ENCODE results near the gene ATG9A. TPM values are rescaled to one million over a fixed set of nuclear protein-coding genes. Genes with fewer than 3 reads are reported as not detected.

Gene ATG9A
- total RNA-seq, 1 experiment from 2014 or later = 52.1 TPM

DNA sequence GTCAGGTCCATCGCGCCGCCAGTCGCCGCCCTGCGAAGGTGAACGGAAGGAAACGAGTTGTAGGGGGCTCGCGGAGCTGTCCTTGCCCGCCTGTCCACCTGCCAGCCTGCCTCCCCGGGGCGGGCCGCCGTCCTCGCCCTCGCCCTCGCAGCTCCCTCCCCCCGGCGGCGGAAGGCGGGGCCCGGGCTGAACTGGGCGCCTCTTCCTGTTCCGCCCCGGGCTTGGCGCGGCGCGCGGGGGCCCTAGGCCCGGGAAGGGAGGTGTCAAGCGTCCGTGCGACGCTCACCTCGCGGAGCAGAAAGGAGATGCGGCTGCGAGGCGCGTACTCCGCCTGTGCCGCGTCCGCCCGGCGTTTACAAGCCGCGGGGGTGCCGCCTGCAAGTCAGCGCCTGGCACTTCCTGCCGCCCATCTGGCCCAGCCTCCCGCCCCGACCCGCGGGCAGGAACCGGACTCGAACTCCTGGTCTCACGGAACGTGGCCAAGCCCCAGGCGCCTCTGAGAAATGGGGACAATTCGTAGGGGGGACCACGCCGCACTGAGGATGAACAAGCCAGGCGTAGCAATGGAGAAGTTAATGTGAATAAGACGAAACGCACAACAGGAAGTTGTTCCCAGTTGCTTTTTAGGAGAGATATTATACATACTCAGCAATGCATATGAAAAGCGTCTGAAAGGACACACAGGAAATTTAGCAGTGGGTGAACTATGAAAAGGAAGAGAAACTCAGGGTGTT is 52.5 kb downstream of the ATG9A start, which contains the start of gene CNPPD1:
TSS of gene CNPPD1 (minus strand) at position 108 of the 734 bp plus-strand sequence. CDS start at position 11, 97 bp downstream.
- TF ChIP-seq, protein P1, sequence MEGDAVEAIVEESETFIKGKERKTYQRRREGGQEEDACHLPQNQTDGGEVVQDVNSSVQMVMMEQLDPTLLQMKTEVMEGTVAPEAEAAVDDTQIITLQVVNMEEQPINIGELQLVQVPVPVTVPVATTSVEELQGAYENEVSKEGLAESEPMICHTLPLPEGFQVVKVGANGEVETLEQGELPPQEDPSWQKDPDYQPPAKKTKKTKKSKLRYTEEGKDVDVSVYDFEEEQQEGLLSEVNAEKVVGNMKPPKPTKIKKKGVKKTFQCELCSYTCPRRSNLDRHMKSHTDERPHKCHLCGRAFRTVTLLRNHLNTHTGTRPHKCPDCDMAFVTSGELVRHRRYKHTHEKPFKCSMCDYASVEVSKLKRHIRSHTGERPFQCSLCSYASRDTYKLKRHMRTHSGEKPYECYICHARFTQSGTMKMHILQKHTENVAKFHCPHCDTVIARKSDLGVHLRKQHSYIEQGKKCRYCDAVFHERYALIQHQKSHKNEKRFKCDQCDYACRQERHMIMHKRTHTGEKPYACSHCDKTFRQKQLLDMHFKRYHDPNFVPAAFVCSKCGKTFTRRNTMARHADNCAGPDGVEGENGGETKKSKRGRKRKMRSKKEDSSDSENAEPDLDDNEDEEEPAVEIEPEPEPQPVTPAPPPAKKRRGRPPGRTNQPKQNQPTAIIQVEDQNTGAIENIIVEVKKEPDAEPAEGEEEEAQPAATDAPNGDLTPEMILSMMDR (IDR thresholded peaks at IDR 0.05; ENCODE audit: unreplicated experiment) = no peak
- H3K4me3 Mint-ChIP-seq (ENCODE audit: unreplicated experiment) = peak within 1 kb of the TSS; percentile 82
- H3K36me3 Mint-ChIP-seq (ENCODE audit: insufficient read depth, unreplicated experiment) = peaks cover 46% of the 10 kb centered on the region
- BruUV-seq (replicated peaks) = TSS peak; percentile 54
- no peaks in the 10 kb centered on the region for H3K4me1 Mint-ChIP-seq (ENCODE audit: insufficient read depth, unreplicated experiment)
- intact Hi-C loops (cut with micrococcal nuclease) = loop anchor here (1.0 to 5.0 kb wide), 4 partner anchors 17 to 100 kb away; partner anchors contain the start of genes ANKZF1, ATG9A, DNAJB2 and NHEJ1
- DNase-seq (ENCODE audit: unreplicated experiment) = peak; percentile 87
- H3K27ac Mint-ChIP-seq (ENCODE audit: low read depth, unreplicated experiment) = peak within 1 kb of the TSS; percentile 93
- CTCF ChIA-PET = interaction anchor here (0.8 to 9.3 kb wide), 9 partner anchors 18 to 122 kb away, joined by 3 to 82 read pairs (median 6); partner anchors contain the start of genes ANKZF1, ATG9A, DNAJB2 and NHEJ1
- no peaks in the 10 kb centered on the region for H3K27me3 Mint-ChIP-seq (ENCODE audit: insufficient read depth, unreplicated experiment)
- no peaks in the 10 kb centered on the region for H3K9me3 Mint-ChIP-seq (ENCODE audit: unreplicated experiment)
- POLR2A ChIA-PET = interaction anchor here (0.6 to 3.4 kb wide), 46 partner anchors 9 to 727 kb away, joined by 3 to 93 read pairs (median 4); partner anchors contain the start of genes ABCB6, ANKZF1, ATG9A and CHPF

DNA sequence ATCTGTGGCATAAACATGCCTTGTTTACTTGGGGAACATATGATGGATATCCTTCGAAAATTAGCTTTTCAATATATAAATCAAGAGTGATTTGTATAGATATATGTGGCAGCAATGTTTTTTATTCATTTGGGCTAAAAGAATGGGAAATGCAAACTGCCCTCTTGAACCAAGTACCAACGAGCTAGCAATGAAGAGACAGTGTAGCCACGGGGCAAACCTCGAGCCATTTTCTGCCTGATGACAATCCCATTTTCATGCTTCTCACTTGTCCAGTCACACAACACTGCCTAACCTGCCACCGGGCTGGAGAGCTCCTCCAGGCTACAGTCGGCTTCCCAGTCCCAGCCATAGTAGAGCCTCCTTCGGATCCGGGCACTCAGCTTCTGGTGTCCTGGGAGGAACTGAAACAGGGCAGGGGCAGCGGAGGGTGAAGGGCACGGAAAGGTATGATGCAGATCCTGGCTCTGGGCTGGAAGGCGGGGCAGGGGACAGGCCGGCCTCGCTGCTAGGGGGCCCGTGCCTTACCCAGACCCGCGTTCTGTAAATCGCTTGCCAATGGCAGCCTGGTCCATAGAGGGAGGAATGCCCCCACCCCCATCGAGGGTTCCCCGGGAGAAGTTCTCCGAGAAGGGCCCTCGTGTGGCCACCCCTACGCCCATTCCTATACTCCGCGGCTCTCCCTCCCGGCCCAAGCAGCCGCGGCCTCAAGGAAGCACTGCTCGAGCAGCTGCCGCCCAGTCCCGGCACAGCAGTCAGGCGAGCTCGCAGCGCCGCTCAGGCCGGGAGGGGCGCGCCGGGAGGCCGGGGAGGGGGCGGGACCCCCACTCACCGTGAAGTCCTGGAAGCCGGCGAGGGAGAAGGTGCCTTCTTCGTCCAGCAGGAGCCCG is 53.3 kb downstream of the ATG9A start:
- peak; percentile 39 for DNase-seq (ENCODE audit: unreplicated experiment)
- CTCF ChIA-PET = interaction anchor here (0.7 to 9.3 kb wide), 17 partner anchors 13 to 202 kb away, joined by 3 to 82 read pairs (median 4); partner anchors contain the start of genes ANKZF1, ATG9A, DNAJB2 and NHEJ1

DNA sequence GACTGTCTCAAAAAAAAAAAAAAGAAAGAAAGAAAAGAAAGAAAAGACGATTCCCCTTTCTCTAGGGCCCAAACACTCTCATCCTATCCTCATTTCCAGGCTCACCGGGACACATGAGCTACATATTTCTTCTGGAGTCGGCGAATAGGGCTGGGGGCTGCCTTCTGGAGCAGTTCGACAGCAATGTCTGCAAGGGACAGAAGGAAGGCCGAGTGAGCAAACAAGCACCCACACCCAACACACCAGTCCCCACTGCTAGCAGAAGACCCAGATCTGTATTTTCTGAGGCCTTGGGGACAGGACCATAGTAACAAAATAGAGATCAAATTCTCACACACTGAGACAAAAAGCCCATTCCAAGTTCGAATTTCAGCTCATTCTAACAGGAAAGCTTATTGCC is 54.0 kb downstream of the ATG9A start:
- Mint-ChIP-seq H3K27ac (ENCODE audit: low read depth, unreplicated experiment) (peak overlapping the region; percentile 35), H3K9me3 (ENCODE audit: unreplicated experiment) (no peaks in the 10 kb centered on the region), H3K36me3 (ENCODE audit: insufficient read depth, unreplicated experiment) (peaks cover 41% of the 10 kb centered on the region), H3K4me3 (ENCODE audit: unreplicated experiment) (peak overlapping the region; percentile 82), H3K4me1 (ENCODE audit: insufficient read depth, unreplicated experiment) (peaks cover 8% of the 10 kb centered on the region), H3K27me3 (ENCODE audit: insufficient read depth, unreplicated experiment) (no peaks in the 10 kb centered on the region)
- BruUV-seq (replicated peaks) = no TSS peak
- DNase-seq (ENCODE audit: unreplicated experiment) = no peak
- intact Hi-C loops (cut with micrococcal nuclease) = loop anchor here (5.0 kb wide), 1 partner anchor 102 kb away; the partner anchor contains the start of gene DNAJB2
- POLR2A ChIA-PET = interaction anchor here (0.5 to 3.4 kb wide), 19 partner anchors 9 to 341 kb away, joined by 3 to 93 read pairs (median 11); partner anchors contain the start of genes ABCB6, ANKZF1, ATG9A and DNAJB2
- CTCF ChIA-PET = interaction anchor here (0.7 to 9.3 kb wide), 13 partner anchors 12 to 165 kb away, joined by 3 to 82 read pairs (median 6); partner anchors contain the start of genes ANKZF1, ATG9A, DNAJB2 and NHEJ1
- TF ChIP-seq, protein P1 (IDR thresholded peaks at IDR 0.05; ENCODE audit: unreplicated experiment) = no peak

More for the DNA sequence above, 53.3 kb downstream of the ATG9A start:
- Mint-ChIP-seq H3K4me3 (ENCODE audit: unreplicated experiment) (peak overlapping the region; percentile 82), H3K4me1 (ENCODE audit: insufficient read depth, unreplicated experiment) (peaks cover 7% of the 10 kb centered on the region), H3K9me3 (ENCODE audit: unreplicated experiment) (no peaks in the 10 kb centered on the region), H3K27ac (ENCODE audit: low read depth, unreplicated experiment) (peak overlapping the region; percentile 35), H3K27me3 (ENCODE audit: insufficient read depth, unreplicated experiment) (no peaks in the 10 kb centered on the region), H3K36me3 (ENCODE audit: insufficient read depth, unreplicated experiment) (peaks cover 45% of the 10 kb centered on the region)
- TF ChIP-seq, protein P1 (IDR thresholded peaks at IDR 0.05; ENCODE audit: unreplicated experiment) = no peak
- intact Hi-C loops (cut with micrococcal nuclease) = loop anchor here (1.0 to 5.0 kb wide), 3 partner anchors 16 to 101 kb away; partner anchors contain the start of genes DNAJB2, NHEJ1, TUBA4A and TUBA4B
- BruUV-seq (replicated peaks) = TSS peak; percentile 7
- POLR2A ChIA-PET = interaction anchor here (0.5 to 3.4 kb wide), 41 partner anchors 9 to 430 kb away, joined by 3 to 93 read pairs (median 5); partner anchors contain the start of genes ABCB6, ANKZF1, ATG9A and CHPF

Data from MCF 10A (cell line).